Peyer's patch (tissue), 4 donors: ENCODE measurements around the gene SKI.

ENCODE experiments used
- CTCF ChIP-seq, 6 experiments: fragments of 450-650 bp in 4 of 6; fragments of 200-600 bp in 2 of 6; sonication (generic) in 1 of 6; IDR thresholded peaks; one replicate each; pipeline ENCODE4 v1.5.1; 2017 to 2019; ENCODE audit warnings: antibody characterized with exemption in 6 of 6, mild to moderate bottlenecking in 3 of 6, moderate library complexity in 1 of 6
- POLR2A ChIP-seq, 2 donors: fragments of 450-650 bp; IDR thresholded peaks; one replicate each; pipeline ENCODE4 v1.5.1; 2017; ENCODE audit warnings: antibody characterized with exemption in 2 of 2, mild to moderate bottlenecking in 2 of 2, moderate library complexity in 2 of 2

- TF ChIP-seq CTCF (IDR thresholded peaks at IDR 0.05), result no peak
- TF ChIP-seq POLR2A (IDR thresholded peaks at IDR 0.05), result no peak
Measured at GRCh38 chr1:2294725-2295078, 66.6 kb downstream of the SKI start.
